H1 (cell line): ENCODE results near the gene FAM227B. TPM values are rescaled to one million over a fixed set of nuclear protein-coding genes. Genes with fewer than 3 reads are reported as not detected.

ENCODE experiments used
- CTCF ChIA-PET: fragments of 300-600 bp; sonication (Branson Sonifier 250); formaldehyde crosslinking; loops from one replicate; lab custom pipeline; 2021; ENCODE audit not compliant: partially characterized antibody; lab: Charles Lee
- POLR2A ChIA-PET: fragments of 300-600 bp; sonication (Branson Sonifier 250); formaldehyde crosslinking; loops from one replicate; lab custom pipeline; 2021; ENCODE audit warnings: inconsistent platforms; ENCODE audit not compliant: partially characterized antibody; lab: Charles Lee
- DNase-seq, 2 experiments: peaks; one replicate each; pipeline versions ENCODE4 v3.0.0 to v3.0.0-alpha.2; 2010 to 2022; ENCODE audit warnings: low spot score in 2 of 2, low read depth in 1 of 2, mixed read lengths in 1 of 2
- FAIRE-seq: peaks from 2 replicates; lab custom pipeline; 2011; peaks lifted over from hg19 to GRCh38; lab: Jason Lieb, UNC
- H2AFZ ChIP-seq: 2 replicates; pipeline ENCODE4 v1.8.1; 2012; ENCODE audit warnings: low read length, inconsistent platforms
- H2AK5ac ChIP-seq: 2 replicates; pipeline ENCODE4 v1.6.1; 2013; ENCODE audit warnings: low read depth, low read length
- H2BK120ac ChIP-seq: replicated peaks from 2 replicates; pipeline ENCODE3; 2013; ENCODE audit warnings: low read depth, low read length, inconsistent platforms
- H2BK12ac ChIP-seq: 2 replicates; pipeline ENCODE4 v1.6.1; 2013; ENCODE audit warnings: low read depth, low read length
- H2BK15ac ChIP-seq: 2 replicates; pipeline ENCODE4 v1.6.1; 2013; ENCODE audit warnings: low read length
- H2BK20ac ChIP-seq: 2 replicates; pipeline ENCODE4 v1.6.1; 2013; ENCODE audit warnings: low read length
- H2BK5ac ChIP-seq: 2 replicates; pipeline ENCODE4 v1.6.1; 2013; ENCODE audit warnings: low read depth, low read length
- H3K14ac ChIP-seq: 2 replicates; pipeline ENCODE4 v1.6.1; 2013; ENCODE audit warnings: inconsistent platforms; ENCODE audit not compliant: insufficient read length
- H3K18ac ChIP-seq: 2 replicates; pipeline ENCODE4 v1.6.1; 2013; ENCODE audit warnings: low read length; ENCODE audit errors: extremely low read depth
- H3K23ac ChIP-seq: 2 replicates; pipeline ENCODE4 v1.6.1; 2013; ENCODE audit warnings: inconsistent platforms; ENCODE audit not compliant: insufficient read length
- H3K23me2 ChIP-seq: 2 replicates; pipeline ENCODE4 v1.6.1; 2013; ENCODE audit warnings: low read depth, low read length
- H3K27ac ChIP-seq: 2 replicates; pipeline ENCODE4 v1.6.1; 2011; ENCODE audit warnings: low read depth, low read length, inconsistent platforms
- H3K27me3 ChIP-seq, 4 experiments: replicated peaks in 1 of 4; 1 replicate in 1 of 4; 2 replicates in 3 of 4; pipeline versions ENCODE4 v1.6.1 to v1.8.1; 2011 to 2013; ENCODE audit warnings: low read length in 3 of 4, mild to moderate bottlenecking in 3 of 4, inconsistent platforms in 2 of 4, mixed read lengths in 2 of 4, moderate library complexity in 1 of 4; ENCODE audit not compliant: control insufficient read depth in 3 of 4, insufficient read depth in 3 of 4; ENCODE audit errors: extremely low read depth in 1 of 4
- H3K36me3 ChIP-seq, 4 experiments: 2 replicates each; pipeline versions ENCODE4 v1.6.1 to v1.8.1; 2011 to 2013; ENCODE audit warnings: mild to moderate bottlenecking in 4 of 4, low read length in 3 of 4, moderate library complexity in 2 of 4, control low read depth in 1 of 4, inconsistent platforms in 1 of 4; ENCODE audit not compliant: insufficient read depth in 4 of 4, control insufficient read depth in 2 of 4
- H3K4ac ChIP-seq: replicated peaks from 2 replicates; pipeline ENCODE3; 2013; ENCODE audit warnings: low read length, low read depth, mixed read lengths, inconsistent platforms; ENCODE audit not compliant: insufficient read length
- H3K4me1 ChIP-seq, 4 experiments: replicated peaks in 1 of 4; 1 replicate in 1 of 4; 2 replicates in 3 of 4; pipeline versions ENCODE4 v1.6.1 to v1.8.1; 2011 to 2013; ENCODE audit warnings: low read length in 3 of 4, inconsistent platforms in 2 of 4, mixed read lengths in 1 of 4; ENCODE audit not compliant: insufficient read depth in 4 of 4, control insufficient read depth in 3 of 4
- H3K4me2 ChIP-seq, 2 experiments: 2 replicates each; pipeline versions ENCODE4 v1.6.1 to v1.8.1; 2011 to 2013; ENCODE audit warnings: low read depth in 2 of 2, low read length in 2 of 2, control low read depth in 1 of 2, inconsistent platforms in 1 of 2, mild to moderate bottlenecking in 1 of 2; ENCODE audit not compliant: insufficient read depth in 1 of 2
- H3K4me3 ChIP-seq, 4 experiments: fragments of 200-600, 300-600 bp in 1 of 4; sonication (generic), shearing (Covaris generic), sonication (Bioruptor Twin) in 1 of 4; 2 replicates each; pipeline versions ENCODE4 v1.5.1 to v1.8.1; 2011 to 2016; ENCODE audit warnings: low read length in 4 of 4, low read depth in 3 of 4, control low read depth in 2 of 4, inconsistent platforms in 2 of 4, mild to moderate bottlenecking in 2 of 4, mixed read lengths in 1 of 4, moderate library complexity in 1 of 4; ENCODE audit not compliant: insufficient read depth in 2 of 4; ENCODE audit errors: extremely low read depth in 1 of 4
- H3K56ac ChIP-seq: replicated peaks from 2 replicates; pipeline ENCODE3; 2013; ENCODE audit warnings: low read depth, mild to moderate bottlenecking, mixed read lengths, low read length, inconsistent platforms; ENCODE audit not compliant: insufficient read length
- H3K79me1 ChIP-seq: 2 replicates; pipeline ENCODE4 v1.6.1; 2013; ENCODE audit warnings: low read depth, low read length, control low read depth
- H3K79me2 ChIP-seq, 2 experiments: 2 replicates each; pipeline versions ENCODE4 v1.6.1 to v1.8.1; 2012 to 2013; ENCODE audit warnings: low read length in 2 of 2, mild to moderate bottlenecking in 2 of 2, inconsistent platforms in 1 of 2; ENCODE audit not compliant: insufficient read depth in 2 of 2, control insufficient read depth in 1 of 2
- H3K9ac ChIP-seq, 4 experiments: replicated peaks in 1 of 4; 1 replicate in 1 of 4; 2 replicates in 3 of 4; pipeline versions ENCODE4 v1.6.1 to v1.8.1; 2011 to 2013; ENCODE audit warnings: low read depth in 3 of 4, low read length in 3 of 4, control low read depth in 2 of 4, mild to moderate bottlenecking in 2 of 4, moderate library complexity in 2 of 4, inconsistent platforms in 1 of 4; ENCODE audit errors: extremely low read depth in 1 of 4
- H3K9me3 ChIP-seq, 2 experiments: 2 replicates each; pipeline versions ENCODE4 v1.6.1 to v1.8.1; 2012 to 2013; ENCODE audit warnings: mild to moderate bottlenecking in 2 of 2, moderate library complexity in 2 of 2, control low read depth in 1 of 2, inconsistent platforms in 1 of 2, low read depth in 1 of 2, low read length in 1 of 2, mixed read lengths in 1 of 2; ENCODE audit not compliant: insufficient read depth in 2 of 2
- H4K20me1 ChIP-seq, 2 experiments: replicated peaks in 1 of 2; 2 replicates each; pipeline versions ENCODE3 to v1.8.1; 2011 to 2013; ENCODE audit warnings: inconsistent platforms in 2 of 2, low read length in 2 of 2, mild to moderate bottlenecking in 1 of 2; ENCODE audit not compliant: insufficient read depth in 2 of 2, control insufficient read depth in 1 of 2
- H4K5ac ChIP-seq: 2 replicates; pipeline ENCODE4 v1.6.1; 2013; ENCODE audit warnings: low read length, low read depth, mixed read lengths, inconsistent platforms; ENCODE audit not compliant: insufficient read length
- H4K8ac ChIP-seq: 2 replicates; pipeline ENCODE4 v1.8.0; 2013; ENCODE audit warnings: mild to moderate bottlenecking, moderate library complexity, low read length, inconsistent platforms; ENCODE audit not compliant: insufficient read depth; ENCODE audit errors: extremely low read depth
- H4K91ac ChIP-seq: replicated peaks from 2 replicates; pipeline ENCODE3; 2013; ENCODE audit warnings: low read length, mixed read lengths, inconsistent platforms; ENCODE audit not compliant: insufficient read length
- ASH2L ChIP-seq: fragments of 200-600, 300-600 bp; sonication (generic); IDR thresholded peaks from one replicate; pipeline ENCODE4 v1.7.1; 2017; ENCODE audit warnings: low read length
- ATF2 ChIP-seq: IDR thresholded peaks from 2 replicates; pipeline ENCODE4 v1.6.1; 2012; ENCODE audit warnings: low read length, inconsistent platforms
- BRCA1 ChIP-seq: IDR thresholded peaks from 2 replicates; pipeline ENCODE4 v1.6.1; 2012; ENCODE audit warnings: low read depth, low read length, improper control_type of control experiment
- CBX5 ChIP-seq: fragments of 300-800, 300-1000 bp; sonication (generic); IDR thresholded peaks from 2 replicates; pipeline ENCODE4 v1.7.1; 2016; ENCODE audit warnings: antibody characterized with exemption, low read length, low read depth
- CTCF ChIP-seq, 3 experiments: IDR thresholded peaks; 1 replicate in 2 of 3; 2 replicates in 1 of 3; pipeline versions ENCODE4 v1.5.1 to v1.6.1; 2011; ENCODE audit warnings: low read length in 3 of 3, mild to moderate bottlenecking in 3 of 3, inconsistent platforms in 2 of 3, low read depth in 1 of 3, moderate library complexity in 1 of 3; ENCODE audit not compliant: insufficient read depth in 1 of 3; ENCODE audit errors: control extremely low read depth in 1 of 3
- FOSL1 ChIP-seq: IDR thresholded peaks from 2 replicates; pipeline ENCODE4 v1.6.1; 2011; ENCODE audit warnings: mild to moderate bottlenecking, low read depth, low read length, moderate library complexity; ENCODE audit not compliant: insufficient read depth
- RNF2 ChIP-seq: fragments of 200-900, 300-1000 bp; sonication (generic); IDR thresholded peaks from 2 replicates; pipeline ENCODE4 v1.7.1; 2016; ENCODE audit warnings: borderline replicate concordance, low read depth, mild to moderate bottlenecking, antibody characterized with exemption, low read length; ENCODE audit not compliant: poor library complexity, severe bottlenecking; ENCODE audit errors: missing control alignments
- SP1 ChIP-seq: IDR thresholded peaks from 2 replicates; pipeline ENCODE4 v1.6.1; 2011; ENCODE audit warnings: low read depth, low read length
- TAF1 ChIP-seq: IDR thresholded peaks from 2 replicates; pipeline ENCODE4 v1.6.1; 2011; ENCODE audit warnings: mild to moderate bottlenecking, low read depth, low read length
- WGBS, 2 experiments: shearing (Covaris generic) in 1 of 2; methylation state at CpG; one replicate each; pipeline versions ENCODE4 v1.1.6 to v1.1.7; 2013 to 2015; ENCODE audit warnings: low lambda C conversion rate in 2 of 2, mixed read lengths in 2 of 2, inconsistent platforms in 1 of 2, low coverage in 1 of 2, missing lambda C conversion rate in 1 of 2; ENCODE audit not compliant: insufficient replicate concordance in 2 of 2, insufficient coverage in 1 of 2, insufficient read length in 1 of 2; ENCODE audit errors: extremely low coverage in 1 of 2, missing lambda C conversion rate in 1 of 2; 5-methylcytosine and 5-hydroxymethylcytosine counted together
- polyA plus RNA-seq, 7 experiments: library from polyadenylated mRNA; depleted of rRNA in 3 of 7; stranded (reverse) in 5 of 7; unstranded in 2 of 7; fragments of >200 nt in 5 of 7; fragments of 200-250 nt in 2 of 7; gene quantifications; 1 replicate in 5 of 7; 2 replicates in 1 of 7; 4 replicates in 1 of 7; pipeline versions ENCODE4 v1.2.1 to v1.2.3, GENCODE V29; 2011 to 2013; ENCODE audit warnings: missing spikeins in 2 of 7, mixed read lengths in 2 of 7
- total RNA-seq: library from RNA; stranded (reverse); fragmentation: NEBNext Ultra II Directional; extraction: Animal tissue kit (Norgen Biotek cat#: 25700); gene quantifications from 2 replicates; pipeline ENCODE4 v1.2.1, GENCODE V29; 2021

The FAM227B gene
- total and polyA plus RNA-seq, 2 of the 8 experiments (the other 6 are each of a cell fraction or from before 2014, with no cell fraction given): 4.0 to 6.5 TPM

- Histone ChIP-seq H3K4me1 (no peaks in the 10 kb centered on the region), H2BK20ac (no peak overlapping the region), H2AK5ac (no peak overlapping the region), H3K9ac (no peak overlapping the region), H3K18ac (no peak overlapping the region), H2BK15ac (no peak overlapping the region), H4K91ac (no peak overlapping the region), H3K14ac (no peak overlapping the region), H4K8ac (peak overlapping the region; percentile 23; the same call in 1 of the 2 replicates), H3K4ac (no peak overlapping the region), H3K79me2 (no peaks in the 10 kb centered on the region), H4K5ac (no peak overlapping the region), H2AFZ (no peak overlapping the region), H3K4me3 (no peak overlapping the region), H3K4me2 (no peak overlapping the region), H3K23me2 (no peaks in the 10 kb centered on the region), H2BK120ac (no peak overlapping the region), H3K79me1 (no peaks in the 10 kb centered on the region), H3K9me3 (peaks cover 4% of the 10 kb centered on the region in 2 experiments; a peak in 1 of 4 replicates), H3K36me3 (no peaks in the 10 kb centered on the region), H2BK5ac (no peak overlapping the region), H3K23ac (no peak overlapping the region), H2BK12ac (no peak overlapping the region), H3K56ac (no peak overlapping the region), H3K27ac (no peak overlapping the region), H4K20me1 (no peaks in the 10 kb centered on the region), H3K27me3 (no peaks in the 10 kb centered on the region)
- no peak for TF ChIP-seq CTCF (IDR thresholded peaks at IDR 0.05; ENCODE audit: control extremely low read depth in 1 of 3, insufficient read depth in 1 of 3, low read depth in 1 of 3, low read length in 3 of 3)
- TF ChIP-seq RNF2: no peak
- no peak for TF ChIP-seq CBX5
- TF ChIP-seq TAF1: no peak
- TF ChIP-seq SP1: no peak
- TF ChIP-seq BRCA1: no peak
- no peak for TF ChIP-seq ATF2
- no peak for TF ChIP-seq ASH2L
- TF ChIP-seq FOSL1: no peak
- 83% methylated on average over 3 of the region's 3 CpGs; no CpG with 5 or more reads in 1 of the 2 experiments for WGBS, 2 experiments
- ChIA-PET POLR2A (no interaction called here), CTCF (no interaction called here)
- no peak for DNase-seq
- no peak for FAIRE-seq
Observed at GRCh38 chr15:49556437-49556836, 64.2 kb downstream of the FAM227B start.
